ENCODE data around the gene USP48.

Gene USP48

GRCh38 chr1:21668232-21668950 is 114.6 kb downstream of the USP48 start:
- ChIA-PET CTCF (no interaction called here), POLR2A (no interaction called here)
- TF ChIP-seq BHLHE40 (IDR thresholded peaks at IDR 0.05; ENCODE audit: borderline replicate concordance) (no peak), CTBP1 (IDR thresholded peaks at IDR 0.05; ENCODE audit: borderline replicate concordance) (no peak), SP1 (IDR thresholded peaks at IDR 0.05) (no peak), SUZ12 (IDR thresholded peaks at IDR 0.05) (no peak), NFRKB (IDR thresholded peaks at IDR 0.05) (no peak), LEF1 (IDR thresholded peaks at IDR 0.05; ENCODE audit: borderline replicate concordance) (no peak), FOXK2 (IDR thresholded peaks at IDR 0.05) (no peak), ARNT (IDR thresholded peaks at IDR 0.05) (no peak), L3MBTL2 (conservative IDR thresholded peaks at IDR 0.05) (no peak), ZNF384 (IDR thresholded peaks at IDR 0.05) (no peak), HDGF (IDR thresholded peaks at IDR 0.05; ENCODE audit: borderline replicate concordance) (no peak), ELF4 (IDR thresholded peaks at IDR 0.05) (no peak), FOXM1 (IDR thresholded peaks at IDR 0.05; ENCODE audit: borderline replicate concordance) (no peak), FOXA1 (IDR thresholded peaks at IDR 0.05) (no peak), PKNOX1 (IDR thresholded peaks at IDR 0.05) (no peak), TARDBP (IDR thresholded peaks at IDR 0.05) (no peak)
- no peak for DNase-seq (ENCODE audit: extremely low spot score)

GRCh38 chr1:21667348-21668231 is 115.4 kb downstream of the USP48 start:
- no peak for DNase-seq (ENCODE audit: extremely low spot score)
- TF ChIP-seq CTBP1 (IDR thresholded peaks at IDR 0.05; ENCODE audit: borderline replicate concordance), result no peak
- no peak for TF ChIP-seq FOXK2 (IDR thresholded peaks at IDR 0.05)
- CTCF ChIA-PET, result no interaction called here
- POLR2A ChIA-PET, result no interaction called here

DNA sequence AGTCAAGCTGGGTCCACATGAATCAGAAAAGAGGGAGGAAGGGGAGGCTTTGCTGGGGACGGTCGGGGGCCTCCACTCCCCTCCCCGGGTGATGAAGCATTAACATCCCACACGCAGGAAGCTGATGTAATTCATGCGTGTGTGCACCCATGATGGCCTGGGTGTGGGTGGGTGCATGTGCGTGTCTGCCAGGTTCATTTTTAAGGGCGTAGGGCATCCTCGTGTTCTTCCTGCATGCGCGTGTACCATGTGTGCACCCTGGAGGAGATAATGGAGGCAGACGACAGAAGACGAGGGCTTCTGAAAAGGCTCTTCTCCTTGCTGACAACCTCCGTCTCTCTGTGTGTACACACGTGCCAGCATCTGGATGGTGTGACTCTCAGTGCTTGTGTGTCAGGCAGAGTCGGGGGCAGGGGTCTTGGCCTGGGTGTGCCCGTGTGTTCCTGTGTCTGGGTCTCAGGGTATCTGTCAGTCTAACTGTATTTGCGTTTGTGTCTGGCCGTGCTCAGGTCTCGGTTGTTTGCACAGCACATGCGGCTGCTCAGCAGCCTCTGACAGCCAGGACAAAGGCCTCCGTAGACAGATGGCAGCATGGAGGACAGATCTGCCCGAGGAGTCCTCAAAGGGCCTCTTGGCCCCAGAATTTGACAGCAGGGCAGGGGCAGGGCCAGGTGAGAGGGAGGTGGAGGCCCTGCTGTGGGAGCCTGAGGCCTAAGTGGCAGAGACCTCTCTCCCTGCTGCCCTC is 116.2 kb downstream of the USP48 start:
- ChIA-PET CTCF (no interaction called here), POLR2A (no interaction called here)
- DNase-seq (ENCODE audit: extremely low spot score), result no peak
- no peak for TF ChIP-seq NFRKB (IDR thresholded peaks at IDR 0.05)

- POLR2A ChIA-PET, result no interaction called here
- TF ChIP-seq ELF4 (IDR thresholded peaks at IDR 0.05) (no peak), HDGF (IDR thresholded peaks at IDR 0.05; ENCODE audit: borderline replicate concordance) (no peak), PKNOX1 (IDR thresholded peaks at IDR 0.05) (no peak), SP1 (IDR thresholded peaks at IDR 0.05) (no peak), LEF1 (IDR thresholded peaks at IDR 0.05; ENCODE audit: borderline replicate concordance) (no peak), FOXK2 (IDR thresholded peaks at IDR 0.05) (no peak), NFRKB (IDR thresholded peaks at IDR 0.05) (no peak), BHLHE40 (IDR thresholded peaks at IDR 0.05; ENCODE audit: borderline replicate concordance) (no peak)
- CTCF ChIA-PET, result no interaction called here
- DNase-seq (ENCODE audit: extremely low spot score), result no peak
These were observed 117.0 kb downstream of the USP48 start for GRCh38 chr1:21665711-21666575.

GRCh38 chr1:21664806-21665588 is 118.0 kb downstream of the USP48 start:
- POLR2A ChIA-PET, result no interaction called here
- CTCF ChIA-PET, result no interaction called here
- no peak for DNase-seq (ENCODE audit: extremely low spot score)
- no peak for TF ChIP-seq FOXA1 (IDR thresholded peaks at IDR 0.05)
- TF ChIP-seq SUZ12 (IDR thresholded peaks at IDR 0.05), result no peak
- no peak for TF ChIP-seq BHLHE40 (IDR thresholded peaks at IDR 0.05; ENCODE audit: borderline replicate concordance)
- no peak for TF ChIP-seq TARDBP (IDR thresholded peaks at IDR 0.05)
- TF ChIP-seq CTBP1 (IDR thresholded peaks at IDR 0.05; ENCODE audit: borderline replicate concordance), result no peak
- no peak for TF ChIP-seq ZNF384 (IDR thresholded peaks at IDR 0.05)
- no peak for TF ChIP-seq HDGF (IDR thresholded peaks at IDR 0.05; ENCODE audit: borderline replicate concordance)
- TF ChIP-seq NFRKB (IDR thresholded peaks at IDR 0.05), result no peak
- no peak for TF ChIP-seq L3MBTL2 (conservative IDR thresholded peaks at IDR 0.05)
- TF ChIP-seq ELF4 (IDR thresholded peaks at IDR 0.05), result no peak
- TF ChIP-seq ARNT (IDR thresholded peaks at IDR 0.05), result no peak
- TF ChIP-seq LEF1 (IDR thresholded peaks at IDR 0.05; ENCODE audit: borderline replicate concordance), result no peak
- no peak for TF ChIP-seq PKNOX1 (IDR thresholded peaks at IDR 0.05)
- TF ChIP-seq SP1 (IDR thresholded peaks at IDR 0.05), result no peak
- no peak for TF ChIP-seq FOXK2 (IDR thresholded peaks at IDR 0.05)
- TF ChIP-seq FOXM1 (IDR thresholded peaks at IDR 0.05; ENCODE audit: borderline replicate concordance), result no peak
